GM13977 (cell line): Measurements from ENCODE around the gene PARD3.

Experiments used
- DNase-seq: peaks from one replicate; pipeline ENCODE4 v3.0.0; 2012; ENCODE audit warnings: low spot score
- CTCF ChIP-seq: IDR thresholded peaks from 2 replicates; pipeline ENCODE4 v1.5.1; 2012; ENCODE audit warnings: mild to moderate bottlenecking, control low read depth; ENCODE audit not compliant: insufficient read depth; ENCODE audit errors: extremely low read depth, missing control alignments
- in situ Hi-C: fragments of 300-500 bp; cut with MboI; formaldehyde crosslinking; loops from one replicate; pipeline ENCODE4 v1.12.0; 2022; ENCODE audit warnings: low sequenced_read_pairs, low pct_unique_long_range_greater_than_20kb, mixed read lengths, inconsistent platforms; ENCODE audit not compliant: unreplicated experiment

Gene PARD3

GRCh38 chr10:34348021-34348420, 467.1 kb downstream of the PARD3 start:
- in situ Hi-C loops: no loop called here
- TF ChIP-seq CTCF: no peak
- no peak for DNase-seq

GRCh38 chr10:34347131-34347530, 468.0 kb downstream of the PARD3 start:
- in situ Hi-C loops: no loop called here

GRCh38 chr10:34346516-34347100, 468.5 kb downstream of the PARD3 start:
- TF ChIP-seq CTCF: no peak
- DNase-seq: no peak
- in situ Hi-C loops: no loop called here

More at GRCh38 chr10:34347131-34347530, 468.0 kb downstream of the PARD3 start:
- no peak for DNase-seq
- TF ChIP-seq CTCF: no peak

GRCh38 chr10:34345383-34345782, 469.7 kb downstream of the PARD3 start:
- DNase-seq: no peak
- TF ChIP-seq CTCF: no peak
- in situ Hi-C loops: no loop called here

- in situ Hi-C loops: no loop called here
- no peak for TF ChIP-seq CTCF
- DNase-seq: no peak
These were observed 471.3 kb downstream of the PARD3 start for GRCh38 chr10:34343764-34344163.

- no peak for DNase-seq
- in situ Hi-C loops: no loop called here
- no peak for TF ChIP-seq CTCF
These were observed 473.6 kb downstream of the PARD3 start for GRCh38 chr10:34341473-34341872.

- no peak for TF ChIP-seq CTCF
- in situ Hi-C loops: no loop called here
- DNase-seq: no peak
These were observed 474.2 kb downstream of the PARD3 start for GRCh38 chr10:34340934-34341333.
